T-helper 22 cell (primary cell): Measurements from ENCODE around the gene RELB.

ENCODE experiments used
- DNase-seq: peaks from one replicate; pipeline ENCODE4 v3.0.0-alpha.2; 2020; ENCODE audit warnings: low read depth

Gene RELB

GRCh38 chr19:45086480-45086879 lies 85.2 kb downstream of the RELB start:
- DNase-seq, result no peak

- peak; percentile 51 for DNase-seq
Observed at GRCh38 chr19:45087531-45087930, 86.3 kb downstream of the RELB start.
